Measurements from ENCODE around the gene MIA3.

Gene MIA3

GRCh38 chr1:222656391-222657155 is 38.7 kb downstream of the MIA3 start:
- H2AFZ ChIP-seq (ENCODE audit: low read length), result no peak overlapping the region
- H3K4me3 ChIP-seq (ENCODE audit: low read length, poor library complexity, severe bottlenecking), result no peak overlapping the region
- H3K4me1 ChIP-seq (ENCODE audit: insufficient read depth, low read length, poor library complexity, severe bottlenecking), result peaks cover 38% of the 10 kb centered on the region
- no peaks in the 10 kb centered on the region for H3K27me3 ChIP-seq (ENCODE audit: insufficient read depth, low read length, poor library complexity, severe bottlenecking)
- peaks cover 94% of the 10 kb centered on the region for H3K36me3 ChIP-seq (ENCODE audit: insufficient read depth, low read length)
- no peak overlapping the region for H3K9ac ChIP-seq (ENCODE audit: low read depth, low read length, poor library complexity, severe bottlenecking)
- H3F3A ChIP-seq (ENCODE audit: low read depth), result peaks cover 6% of the 10 kb centered on the region; the same call in 1 of the 2 replicates
- H3K9me3 ChIP-seq (ENCODE audit: insufficient read depth, low read depth, low read length), result no peaks in the 10 kb centered on the region
- H3K4me2 ChIP-seq (ENCODE audit: low read depth, low read length, poor library complexity, severe bottlenecking), result no peak overlapping the region
- no peaks in the 10 kb centered on the region for H3K9me2 ChIP-seq (replicated peaks; ENCODE audit: low read depth, low read length)
- TF ChIP-seq EZH2phosphoT487 (IDR thresholded peaks at IDR 0.05; ENCODE audit: borderline replicate concordance), result no peak
- TF ChIP-seq CTCF (conservative IDR thresholded peaks at IDR 0.05; ENCODE audit: low read length), result no peak
- H4K20me1 ChIP-seq (ENCODE audit: insufficient read depth, low read length, poor library complexity, severe bottlenecking), result no peaks in the 10 kb centered on the region
- 0 out of 2 replicates have a peak, but pooled peaks cover 5% of the 10 kb centered on the region for H3K79me2 ChIP-seq (ENCODE audit: insufficient read depth, low read length)

- Histone ChIP-seq H3K9me2 (replicated peaks; ENCODE audit: low read depth, low read length) (no peaks in the 10 kb centered on the region), H4K20me1 (ENCODE audit: insufficient read depth, low read length, poor library complexity, severe bottlenecking) (no peaks in the 10 kb centered on the region), H3K27me3 (ENCODE audit: insufficient read depth, low read length, poor library complexity, severe bottlenecking) (no peaks in the 10 kb centered on the region), H3F3A (ENCODE audit: low read depth) (peaks cover 6% of the 10 kb centered on the region; the same call in 1 of the 2 replicates), H3K9me3 (ENCODE audit: insufficient read depth, low read depth, low read length) (no peaks in the 10 kb centered on the region), H2AFZ (ENCODE audit: low read length) (no peak overlapping the region), H3K4me2 (ENCODE audit: low read depth, low read length, poor library complexity, severe bottlenecking) (no peak overlapping the region), H3K4me1 (ENCODE audit: insufficient read depth, low read length, poor library complexity, severe bottlenecking) (peaks cover 27% of the 10 kb centered on the region), H3K4me3 (ENCODE audit: low read length, poor library complexity, severe bottlenecking) (no peak overlapping the region), H3K9ac (ENCODE audit: low read depth, low read length, poor library complexity, severe bottlenecking) (no peak overlapping the region), H3K36me3 (ENCODE audit: insufficient read depth, low read length) (peaks cover 94% of the 10 kb centered on the region), H3K79me2 (ENCODE audit: insufficient read depth, low read length) (0 out of 2 replicates have a peak, but pooled peaks cover 5% of the 10 kb centered on the region)
- TF ChIP-seq EZH2phosphoT487 (IDR thresholded peaks at IDR 0.05; ENCODE audit: borderline replicate concordance), result no peak
- no peak for TF ChIP-seq CTCF (conservative IDR thresholded peaks at IDR 0.05; ENCODE audit: low read length)
Measured at GRCh38 chr1:222657899-222658298, 40.0 kb downstream of the MIA3 start.

- TF ChIP-seq CTCF (conservative IDR thresholded peaks at IDR 0.05; ENCODE audit: low read length), result no peak
- TF ChIP-seq EZH2phosphoT487 (IDR thresholded peaks at IDR 0.05; ENCODE audit: borderline replicate concordance), result no peak
- Histone ChIP-seq H3K9ac (ENCODE audit: low read depth, low read length, poor library complexity, severe bottlenecking) (no peak overlapping the region), H3K9me3 (ENCODE audit: insufficient read depth, low read depth, low read length) (no peaks in the 10 kb centered on the region), H3K9me2 (replicated peaks; ENCODE audit: low read depth, low read length) (no peaks in the 10 kb centered on the region), H3K4me2 (ENCODE audit: low read depth, low read length, poor library complexity, severe bottlenecking) (no peak overlapping the region), H3K27me3 (ENCODE audit: insufficient read depth, low read length, poor library complexity, severe bottlenecking) (no peaks in the 10 kb centered on the region), H2AFZ (ENCODE audit: low read length) (no peak overlapping the region), H4K20me1 (ENCODE audit: insufficient read depth, low read length, poor library complexity, severe bottlenecking) (no peaks in the 10 kb centered on the region), H3K4me1 (ENCODE audit: insufficient read depth, low read length, poor library complexity, severe bottlenecking) (no peaks in the 10 kb centered on the region), H3K4me3 (ENCODE audit: low read length, poor library complexity, severe bottlenecking) (no peak overlapping the region), H3K36me3 (ENCODE audit: insufficient read depth, low read length) (peaks cover 90% of the 10 kb centered on the region), H3K79me2 (ENCODE audit: insufficient read depth, low read length) (no peaks in the 10 kb centered on the region), H3F3A (ENCODE audit: low read depth) (no peaks in the 10 kb centered on the region)
Measured at GRCh38 chr1:222663431-222663934, 45.6 kb downstream of the MIA3 start.
